B cell (primary cell): ENCODE data around the gene DPH1. TPM values are rescaled to one million over a fixed set of nuclear protein-coding genes. Genes with fewer than 3 reads are reported as not detected.
A peak's percentile ranks its signal among the peaks of the same experiment; 100 is the strongest.

Source experiments
- ATAC-seq: fragments of 200-7000 bp; cut with Tn5 transposase; one replicate; pipeline ENCODE4 v1.10.0; 2021; ENCODE audit warnings: low read depth, mild to moderate bottlenecking, moderate number of reproducible peaks, moderate library complexity
- CTCF ChIA-PET: fragments of 350-600 bp; sonication (Branson Sonifier 250); formaldehyde crosslinking; loops from one replicate; lab custom pipeline; 2021; ENCODE audit warnings: antibody characterized with exemption, inconsistent platforms; lab: Charles Lee
- POLR2A ChIA-PET: fragments of 350-600 bp; sonication (Branson Sonifier 250); formaldehyde crosslinking; loops from one replicate; lab custom pipeline; 2021; ENCODE audit warnings: antibody characterized with exemption; lab: Charles Lee
- DNase-seq: peaks from one replicate; pipeline ENCODE4 v3.0.0; 2013
- H2AFZ ChIP-seq: 2 replicates; pipeline ENCODE4 v1.6.1; 2012; ENCODE audit warnings: mild to moderate bottlenecking, low read depth, low read length; ENCODE audit not compliant: insufficient read depth, poor library complexity, severe bottlenecking
- H3K27ac ChIP-seq, 2 donors: 1 replicate in 1 of 2; 2 replicates in 1 of 2; pipeline ENCODE4 v1.5.1; 2012 to 2013; ENCODE audit warnings: low read length in 2 of 2, mild to moderate bottlenecking in 2 of 2, moderate library complexity in 1 of 2
- H3K27me3 ChIP-seq, 4 experiments: fragments of 200-600 bp in 1 of 4; sonication (generic) in 1 of 4; replicated peaks in 1 of 4; 1 replicate in 2 of 4; 2 replicates in 2 of 4; pipeline versions ENCODE4 v1.6.1 to v1.7.0; 2013 to 2016; ENCODE audit warnings: low read length in 3 of 4, mild to moderate bottlenecking in 2 of 4, mixed read lengths in 1 of 4, moderate library complexity in 1 of 4; ENCODE audit not compliant: insufficient read depth in 4 of 4, control insufficient read depth in 3 of 4; ENCODE audit errors: control extremely low read depth in 1 of 4
- H3K36me3 ChIP-seq, 2 experiments: replicated peaks in 1 of 2; 1 replicate in 1 of 2; 2 replicates in 1 of 2; pipeline versions ENCODE4 v1.6.1 to v1.7.1; 2013; ENCODE audit warnings: low read length in 1 of 2; ENCODE audit not compliant: insufficient read depth in 2 of 2, control insufficient read depth in 1 of 2; ENCODE audit errors: control extremely low read depth in 1 of 2, extremely low read depth in 1 of 2
- H3K4me1 ChIP-seq, 2 donors: fragments of 200-600 bp in 1 of 2; sonication (generic) in 1 of 2; 1 replicate in 1 of 2; 2 replicates in 1 of 2; pipeline versions ENCODE4 v1.5.1 to v1.6.1; 2013 to 2017; ENCODE audit warnings: low read length in 2 of 2; ENCODE audit not compliant: control insufficient read depth in 2 of 2, insufficient read depth in 2 of 2
- H3K4me2 ChIP-seq: replicated peaks from 2 replicates; pipeline ENCODE3; 2012; ENCODE audit warnings: mild to moderate bottlenecking, low read depth, low read length; ENCODE audit not compliant: poor library complexity, severe bottlenecking
- H3K4me3 ChIP-seq, 5 experiments: fragments of 200-600 bp in 1 of 5; sonication (generic) in 1 of 5; 1 replicate in 3 of 5; 2 replicates in 2 of 5; pipeline versions ENCODE4 v1.5.1 to v1.7.0; 2011 to 2016; ENCODE audit warnings: low read length in 4 of 5, mild to moderate bottlenecking in 4 of 5, low read depth in 2 of 5, control low read depth in 1 of 5, moderate library complexity in 1 of 5; ENCODE audit not compliant: insufficient read depth in 1 of 5; ENCODE audit errors: control extremely low read depth in 1 of 5, extremely low read depth in 1 of 5
- H3K79me2 ChIP-seq: fragments of 200-600 bp; sonication (generic); one replicate; pipeline ENCODE4 v1.6.0; 2016; ENCODE audit warnings: low read length; ENCODE audit not compliant: control insufficient read depth, insufficient read depth
- H3K9ac ChIP-seq: fragments of 200-600 bp; sonication (generic); 2 replicates; pipeline ENCODE4 v1.6.1; 2017; ENCODE audit warnings: mild to moderate bottlenecking, low read length, moderate library complexity
- H3K9me3 ChIP-seq, 3 donors: one replicate each; pipeline versions ENCODE4 v1.6.1 to v1.7.1; 2013; ENCODE audit warnings: low read length in 2 of 3; ENCODE audit not compliant: control insufficient read depth in 2 of 3, insufficient read depth in 1 of 3; ENCODE audit errors: control extremely low read depth in 1 of 3
- H4K20me1 ChIP-seq: 2 replicates; pipeline ENCODE4 v1.6.0; 2012; ENCODE audit warnings: mild to moderate bottlenecking, low read length; ENCODE audit not compliant: insufficient read depth, control insufficient read depth, poor library complexity, severe bottlenecking
- H3K27ac Mint-ChIP-seq: one replicate; pipeline ENCODE4 v1.8.0; 2021; ENCODE audit warnings: mixed read lengths
- H3K27me3 Mint-ChIP-seq: one replicate; pipeline ENCODE4 v1.8.0; 2021; ENCODE audit warnings: mixed read lengths
- H3K4me1 Mint-ChIP-seq: one replicate; pipeline ENCODE4 v1.8.0; 2021; ENCODE audit warnings: mixed read lengths
- H3K4me3 Mint-ChIP-seq: one replicate; pipeline ENCODE4 v1.8.0; 2021; ENCODE audit warnings: mixed read lengths
- H3K9me3 Mint-ChIP-seq: one replicate; pipeline ENCODE4 v1.8.0; 2022; ENCODE audit warnings: mixed read lengths; ENCODE audit not compliant: insufficient read depth
- EZH2 ChIP-seq: IDR thresholded peaks from 2 replicates; pipeline ENCODE4 v1.6.1; 2012; ENCODE audit warnings: borderline replicate concordance, low read depth, mild to moderate bottlenecking, moderate library complexity, low read length; ENCODE audit not compliant: insufficient read depth, poor library complexity, severe bottlenecking
- WGBS: methylation state at CpG from one replicate; pipeline ENCODE4 v1.1.5; 2013; ENCODE audit warnings: missing lambda C conversion rate; ENCODE audit not compliant: insufficient coverage; 5-methylcytosine and 5-hydroxymethylcytosine counted together
- intact Hi-C: fragments of 100-400 bp; cut with micrococcal nuclease; formaldehyde crosslinking; loops from one replicate; pipeline ENCODE4 v1.10.0; 2022
- polyA plus RNA-seq: library from polyadenylated mRNA; depleted of rRNA; stranded (reverse); fragments of >200 nt; gene quantifications from 2 replicates; pipeline ENCODE4 v1.2.3, GENCODE V29; 2012
- total RNA-seq, 2 donors: library from RNA; stranded (reverse); fragments of 120-200 nt in 1 of 2; gene quantifications; 1 replicate in 1 of 2; 2 replicates in 1 of 2; pipeline versions ENCODE4 v1.2.3 to v1.2.4, GENCODE V29; 2013 to 2022
- TF ChIP-seq, protein P1 (sequence below): fragments of 200-600 bp; IDR thresholded peaks from one replicate; pipeline ENCODE4 v1.8.0; 2022; ENCODE audit warnings: antibody characterized with exemption, mild to moderate bottlenecking

DPH1 gene
- total and polyA plus RNA-seq, 2 donors (not counting 1 experiment from before 2014, with no cell fraction given), result 83.6 to 105 TPM

DNA sequence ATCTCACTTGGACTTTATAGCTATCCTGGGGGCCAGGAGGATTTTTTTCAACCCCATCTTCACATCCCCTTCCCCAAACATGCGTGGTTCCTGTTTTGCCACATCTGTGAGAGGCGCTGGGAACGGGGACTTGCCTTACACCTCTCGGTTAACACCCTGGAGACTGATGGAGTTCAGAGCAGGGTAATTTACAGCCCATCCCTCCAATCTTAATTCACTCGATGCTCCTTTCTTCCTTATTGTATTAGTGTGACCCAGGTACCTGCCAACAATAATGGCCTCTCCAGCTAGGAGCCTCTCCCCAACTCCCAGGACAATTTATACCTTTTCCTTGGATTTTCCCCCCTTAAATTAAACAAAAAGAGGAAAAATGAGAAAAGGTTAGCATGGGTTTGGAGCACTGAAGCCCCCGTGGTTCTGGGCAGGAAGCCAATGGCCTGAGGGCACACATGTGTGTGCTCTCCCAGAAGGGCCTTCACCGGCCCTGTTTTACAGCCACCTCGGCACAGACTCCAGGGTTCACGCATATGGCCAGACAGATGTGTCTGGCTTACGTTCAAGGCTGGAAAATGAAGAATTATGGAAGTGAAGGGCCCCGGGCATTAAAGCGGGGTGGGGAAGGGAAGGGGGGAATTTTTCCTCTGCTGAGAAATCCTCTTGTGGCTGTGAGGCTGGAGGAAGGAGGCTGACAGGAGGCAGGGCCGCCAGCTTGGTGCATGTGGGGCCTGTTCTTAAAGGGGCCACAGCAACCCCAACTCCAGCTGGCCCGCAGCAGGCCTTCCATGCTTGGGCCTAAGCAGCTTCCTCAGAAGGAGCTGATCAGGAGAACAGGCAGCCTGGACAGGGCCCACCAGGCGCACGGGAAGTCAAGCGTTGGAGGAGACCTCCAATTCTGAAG is 46.4 kb downstream of the DPH1 start:
- no peak for ATAC-seq
- peak overlapping the region; percentile 14 for H2AFZ ChIP-seq

More for the DNA sequence above, 46.4 kb downstream of the DPH1 start:
- WGBS, result 72% methylated on average over 13 of the region's 17 CpGs
- no peak for DNase-seq
- H3K79me2 ChIP-seq, result no peaks in the 10 kb centered on the region
- intact Hi-C loops, result no loop called here
- no peaks in the 10 kb centered on the region for H4K20me1 ChIP-seq
- ChIA-PET CTCF (interaction anchor here (1.0 kb wide), 2 partner anchors 10 to 21 kb away, joined by 3 read pairs; partner anchors contain the start of gene HIC1), POLR2A (interaction anchor here (0.7 to 1.0 kb wide), 2 partner anchors 11 to 87 kb away, joined by 3 read pairs; no protein-coding TSS in a partner anchor)
- peaks cover 12 to 14% of the 10 kb centered on the region in 2 donors for H3K4me1 ChIP-seq
- TF ChIP-seq, protein P1, sequence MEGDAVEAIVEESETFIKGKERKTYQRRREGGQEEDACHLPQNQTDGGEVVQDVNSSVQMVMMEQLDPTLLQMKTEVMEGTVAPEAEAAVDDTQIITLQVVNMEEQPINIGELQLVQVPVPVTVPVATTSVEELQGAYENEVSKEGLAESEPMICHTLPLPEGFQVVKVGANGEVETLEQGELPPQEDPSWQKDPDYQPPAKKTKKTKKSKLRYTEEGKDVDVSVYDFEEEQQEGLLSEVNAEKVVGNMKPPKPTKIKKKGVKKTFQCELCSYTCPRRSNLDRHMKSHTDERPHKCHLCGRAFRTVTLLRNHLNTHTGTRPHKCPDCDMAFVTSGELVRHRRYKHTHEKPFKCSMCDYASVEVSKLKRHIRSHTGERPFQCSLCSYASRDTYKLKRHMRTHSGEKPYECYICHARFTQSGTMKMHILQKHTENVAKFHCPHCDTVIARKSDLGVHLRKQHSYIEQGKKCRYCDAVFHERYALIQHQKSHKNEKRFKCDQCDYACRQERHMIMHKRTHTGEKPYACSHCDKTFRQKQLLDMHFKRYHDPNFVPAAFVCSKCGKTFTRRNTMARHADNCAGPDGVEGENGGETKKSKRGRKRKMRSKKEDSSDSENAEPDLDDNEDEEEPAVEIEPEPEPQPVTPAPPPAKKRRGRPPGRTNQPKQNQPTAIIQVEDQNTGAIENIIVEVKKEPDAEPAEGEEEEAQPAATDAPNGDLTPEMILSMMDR, result no peak
- no peak for TF ChIP-seq EZH2
- Mint-ChIP-seq H3K27me3 (no peaks in the 10 kb centered on the region), H3K27ac (no peak overlapping the region), H3K4me3 (no peak overlapping the region), H3K9me3 (no peaks in the 10 kb centered on the region), H3K4me1 (peaks cover 8% of the 10 kb centered on the region)
- no peak overlapping the region for H3K9ac ChIP-seq
- H3K9me3 ChIP-seq, result no peaks in the 10 kb centered on the region
- H3K4me2 ChIP-seq, result peak overlapping the region; percentile 0
- no peak overlapping the region for H3K27ac ChIP-seq
- H3K27me3 ChIP-seq, result no peaks in the 10 kb centered on the region
- no peak overlapping the region for H3K4me3 ChIP-seq
- peaks cover 2 to 16% of the 10 kb centered on the region in 2 experiments for H3K36me3 ChIP-seq
